ENCODE measurements around the gene RAB21. TPM values are rescaled to one million over a fixed set of nuclear protein-coding genes. Genes with fewer than 3 reads are reported as not detected.

RAB21 gene
- total and polyA plus RNA-seq, 2 of the 4 experiments (the other 2 are of a cell fraction): 13.8 to 15.0 TPM

DNA sequence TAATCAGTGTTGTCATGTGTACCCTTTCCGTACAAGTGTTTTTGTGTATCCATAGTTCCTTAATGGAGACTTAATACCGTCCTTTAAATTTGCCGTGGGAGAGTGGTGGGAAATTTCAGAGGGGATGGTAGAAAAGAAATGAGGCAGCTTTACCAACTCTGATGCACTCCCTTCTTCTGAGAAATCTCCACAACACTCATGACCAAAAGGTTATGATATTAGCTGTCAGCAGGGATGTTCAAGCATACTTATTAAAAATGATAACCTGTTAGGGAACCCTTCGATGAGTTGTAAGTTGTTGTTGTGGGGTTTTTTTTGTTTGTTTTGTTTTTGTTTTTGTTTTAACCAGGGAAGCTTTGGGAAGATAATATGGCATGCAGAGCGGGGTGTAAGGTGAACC is 12.5 kb downstream of the RAB21 start:
- Histone ChIP-seq H2BK15ac (ENCODE audit: low read depth, low read length) (no peak overlapping the region), H3K79me1 (ENCODE audit: low read depth in 1 of 2, low read length in 2 of 2) (peaks cover 16 to 43% of the 10 kb centered on the region in 2 experiments), H4K8ac (ENCODE audit: low read depth in 2 of 2, low read length in 2 of 2) (no peak overlapping the region), H3K23ac (ENCODE audit: low read depth, low read length) (no peak overlapping the region), H2BK5ac (ENCODE audit: low read depth, low read length, poor library complexity, severe bottlenecking) (no peak overlapping the region), H3K27me3 (ENCODE audit: control insufficient read depth, insufficient read depth, low read length) (no peaks in the 10 kb centered on the region), H3K4ac (ENCODE audit: low read depth, low read length) (no peak overlapping the region), H3K18ac (ENCODE audit: low read depth, low read length) (no peak overlapping the region), H4K20me1 (ENCODE audit: insufficient read depth, low read length) (peaks cover 38% of the 10 kb centered on the region), H3K4me3 (ENCODE audit: insufficient read depth, low read depth, low read length) (no peak overlapping the region), H3K4me2 (ENCODE audit: low read depth, low read length) (no peak overlapping the region), H3K14ac (replicated peaks; ENCODE audit: low read depth, low read length) (no peak overlapping the region), H3K56ac (ENCODE audit: extremely low read depth, insufficient read depth, low read length) (no peak overlapping the region), H3K9ac (ENCODE audit: low read depth, low read length) (no peak overlapping the region), H2BK120ac (ENCODE audit: low read depth, low read length) (no peak overlapping the region), H4K5ac (ENCODE audit: low read depth, low read length) (no peak overlapping the region), H2AFZ (replicated peaks; ENCODE audit: low read length, poor library complexity) (no peak overlapping the region), H3K36me3 (ENCODE audit: control insufficient read depth, insufficient read depth, low read length) (peaks cover 3% of the 10 kb centered on the region), H3K9me1 (ENCODE audit: insufficient read depth, low read length) (0 out of 2 replicates have a peak, but pooled peaks cover 2% of the 10 kb centered on the region), H2AK5ac (ENCODE audit: low read depth, low read length) (no peak overlapping the region), H4K91ac (ENCODE audit: insufficient read depth, low read depth, low read length) (no peak overlapping the region), H3K9me3 (ENCODE audit: control insufficient read depth, insufficient read depth, low read length) (0 out of 2 replicates have a peak, but pooled peaks cover 2% of the 10 kb centered on the region), H3K4me1 (ENCODE audit: control insufficient read depth, insufficient read depth, low read length) (no peaks in the 10 kb centered on the region), H3K27ac (ENCODE audit: insufficient read depth, low read length) (no peak overlapping the region), H2AK9ac (replicated peaks; ENCODE audit: low read depth, low read length, poor library complexity) (no peak overlapping the region), H2BK20ac (ENCODE audit: low read depth, low read length) (no peak overlapping the region)
- dilution Hi-C loops (cut with HindIII; ENCODE audit: low sequenced_read_pairs, unreplicated experiment) (no loop called here), intact Hi-C loops (cut with micrococcal nuclease) (no loop called here), in situ Hi-C loops (cut with MboI; ENCODE audit: low sequenced_read_pairs) (no loop called here)
- no CpG with 5 or more reads among the region's 5 CpGs for WGBS, 2 experiments (ENCODE audit: extremely low coverage in 2 of 2, insufficient read length in 1 of 2)
- ChIA-PET CTCF (no interaction called here), POLR2A (ENCODE audit: unreplicated experiment) (no interaction called here)
- BruUV-seq (replicated peaks): no TSS peak
- DNase-seq: no peak
- TF ChIP-seq RFX5 (IDR thresholded peaks at IDR 0.05; ENCODE audit: low read depth, low read length) (no peak), NFE2L2 (IDR thresholded peaks at IDR 0.05; ENCODE audit: low read depth, low read length) (no peak), RCOR1 (IDR thresholded peaks at IDR 0.05; ENCODE audit: insufficient replicate concordance, low read length) (no peak), BHLHE40 (IDR thresholded peaks at IDR 0.05; ENCODE audit: low read depth, low read length) (no peak), CTCF (conservative IDR thresholded peaks at IDR 0.05; ENCODE audit: low read depth, low read length) (no peak), MAFK (IDR thresholded peaks at IDR 0.05; ENCODE audit: low read depth, low read length) (no peak), POLR2A (IDR thresholded peaks at IDR 0.05; ENCODE audit: low read depth, low read length) (no peak)
- TF ChIP-seq, protein P1, sequence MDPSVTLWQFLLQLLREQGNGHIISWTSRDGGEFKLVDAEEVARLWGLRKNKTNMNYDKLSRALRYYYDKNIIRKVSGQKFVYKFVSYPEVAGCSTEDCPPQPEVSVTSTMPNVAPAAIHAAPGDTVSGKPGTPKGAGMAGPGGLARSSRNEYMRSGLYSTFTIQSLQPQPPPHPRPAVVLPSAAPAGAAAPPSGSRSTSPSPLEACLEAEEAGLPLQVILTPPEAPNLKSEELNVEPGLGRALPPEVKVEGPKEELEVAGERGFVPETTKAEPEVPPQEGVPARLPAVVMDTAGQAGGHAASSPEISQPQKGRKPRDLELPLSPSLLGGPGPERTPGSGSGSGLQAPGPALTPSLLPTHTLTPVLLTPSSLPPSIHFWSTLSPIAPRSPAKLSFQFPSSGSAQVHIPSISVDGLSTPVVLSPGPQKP (IDR thresholded peaks at IDR 0.05; ENCODE audit: borderline replicate concordance, low read depth, low read length): no peak
- TF ChIP-seq, protein P2, sequence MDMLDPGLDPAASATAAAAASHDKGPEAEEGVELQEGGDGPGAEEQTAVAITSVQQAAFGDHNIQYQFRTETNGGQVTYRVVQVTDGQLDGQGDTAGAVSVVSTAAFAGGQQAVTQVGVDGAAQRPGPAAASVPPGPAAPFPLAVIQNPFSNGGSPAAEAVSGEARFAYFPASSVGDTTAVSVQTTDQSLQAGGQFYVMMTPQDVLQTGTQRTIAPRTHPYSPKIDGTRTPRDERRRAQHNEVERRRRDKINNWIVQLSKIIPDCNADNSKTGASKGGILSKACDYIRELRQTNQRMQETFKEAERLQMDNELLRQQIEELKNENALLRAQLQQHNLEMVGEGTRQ (IDR thresholded peaks at IDR 0.05; ENCODE audit: low read depth, low read length): no peak
- no peak for ATAC-seq (ENCODE audit: low read depth)

Measured in IMR-90 (cell line).